Endothelial cell of umbilical vein (primary cell): ENCODE measurements around the gene ABLIM1. TPM values are rescaled to one million over a fixed set of nuclear protein-coding genes. Genes with fewer than 3 reads are reported as not detected.

ENCODE experiments used
- BruUV-seq: library from RNA; stranded (reverse); fragments of 400-500 nt; replicated peaks from 2 replicates; lab custom pipeline; 2021; lab: Mats Ljungman, UMichigan
- CTCF ChIA-PET: fragments of 300-600, 350-600 bp; sonication (Branson Sonifier 250); formaldehyde crosslinking; loops from one replicate; lab custom pipeline; 2021; ENCODE audit warnings: antibody characterized with exemption, inconsistent platforms; lab: Charles Lee
- POLR2A ChIA-PET: fragments of 300-600, 350-600 bp; sonication (Branson Sonifier 250); formaldehyde crosslinking; loops from one replicate; lab custom pipeline; 2021; ENCODE audit warnings: antibody characterized with exemption, inconsistent platforms; lab: Charles Lee
- DNase-seq: peaks from one replicate; pipeline ENCODE4 v3.0.0-alpha.2; 2011; ENCODE audit warnings: low read depth, low spot score
- FAIRE-seq: peaks from 2 replicates; lab custom pipeline; 2011; peaks lifted over from hg19 to GRCh38; lab: Jason Lieb, UNC
- H2AFZ ChIP-seq: 2 replicates; pipeline ENCODE4 v1.6.0; 2012; ENCODE audit warnings: low read depth, low read length, control low read depth, inconsistent platforms
- H3K27ac ChIP-seq: 2 replicates; pipeline ENCODE4 v1.5.1; 2011; ENCODE audit warnings: low read depth, mild to moderate bottlenecking, control low read depth, low read length, moderate library complexity; ENCODE audit not compliant: insufficient read depth
- H3K27me3 ChIP-seq, 2 experiments: 2 replicates each; pipeline versions ENCODE4 v1.6.0 to v1.6.1; 2011; ENCODE audit warnings: low read length in 2 of 2, mixed read lengths in 1 of 2; ENCODE audit not compliant: control insufficient read depth in 2 of 2, insufficient read depth in 2 of 2
- H3K36me3 ChIP-seq, 2 experiments: 2 replicates in 1 of 2; 3 replicates in 1 of 2; pipeline ENCODE4 v1.5.1; 2011; ENCODE audit warnings: low read length in 2 of 2, mild to moderate bottlenecking in 1 of 2, moderate library complexity in 1 of 2; ENCODE audit not compliant: control insufficient read depth in 2 of 2, insufficient read depth in 2 of 2; ENCODE audit errors: extremely low read depth in 1 of 2
- H3K4me1 ChIP-seq: 3 replicates; pipeline ENCODE4 v1.5.1; 2011; ENCODE audit warnings: mild to moderate bottlenecking, low read length; ENCODE audit not compliant: control insufficient read depth, insufficient read depth; ENCODE audit errors: extremely low read depth
- H3K4me2 ChIP-seq: 2 replicates; pipeline ENCODE4 v1.6.1; 2011; ENCODE audit warnings: low read length, control low read depth, mixed read lengths; ENCODE audit not compliant: insufficient read depth
- H3K4me3 ChIP-seq, 3 experiments: fragments of 200-600 bp in 1 of 3; sonication (generic), shearing (Covaris generic) in 1 of 3; replicated peaks in 1 of 3; 2 replicates each; pipeline ENCODE4 v1.5.1; 2011 to 2016; ENCODE audit warnings: control low read depth in 3 of 3, low read length in 3 of 3, mild to moderate bottlenecking in 2 of 3, inconsistent platforms in 1 of 3, low read depth in 1 of 3, moderate library complexity in 1 of 3; ENCODE audit not compliant: insufficient read depth in 1 of 3
- H3K79me2 ChIP-seq: 2 replicates; pipeline ENCODE4 v1.6.0; 2012; ENCODE audit warnings: low read length, inconsistent platforms; ENCODE audit not compliant: control insufficient read depth, insufficient read depth
- H3K9ac ChIP-seq: replicated peaks from 2 replicates; pipeline ENCODE3; 2011; ENCODE audit warnings: low read length, control low read depth; ENCODE audit not compliant: insufficient read depth; ENCODE audit errors: extremely low read depth
- H3K9me1 ChIP-seq: replicated peaks from 3 replicates; pipeline ENCODE4 v1.6.0; 2011; ENCODE audit warnings: mild to moderate bottlenecking, low read length; ENCODE audit not compliant: control insufficient read depth, insufficient read depth; ENCODE audit errors: extremely low read depth
- H3K9me3 ChIP-seq: replicated peaks from 2 replicates; pipeline ENCODE4 v1.5.1; 2012; ENCODE audit warnings: low read length, inconsistent platforms; ENCODE audit not compliant: control insufficient read depth, insufficient read depth
- H4K20me1 ChIP-seq: replicated peaks from 2 replicates; pipeline ENCODE3; 2011; ENCODE audit warnings: mild to moderate bottlenecking, low read length; ENCODE audit not compliant: control insufficient read depth, insufficient read depth; ENCODE audit errors: extremely low read depth
- EZH2 ChIP-seq: IDR thresholded peaks from 2 replicates; pipeline ENCODE4 v1.6.1; 2012; ENCODE audit warnings: borderline replicate concordance, low read depth, mild to moderate bottlenecking, moderate library complexity, low read length, inconsistent platforms; ENCODE audit not compliant: severe bottlenecking
- GATA2 ChIP-seq: IDR thresholded peaks from 2 replicates; pipeline ENCODE4 v1.7.0; 2011; ENCODE audit warnings: low read depth, mild to moderate bottlenecking, moderate library complexity, mixed read lengths, low read length; ENCODE audit not compliant: insufficient read length, insufficient read depth
- JUN ChIP-seq: IDR thresholded peaks from 2 replicates; pipeline ENCODE4 v1.6.1; 2011; ENCODE audit warnings: borderline replicate concordance, low read depth; ENCODE audit not compliant: insufficient read length, insufficient read depth
- MYC ChIP-seq: IDR thresholded peaks from one replicate; pipeline ENCODE4 v1.6.1; 2011; ENCODE audit warnings: mild to moderate bottlenecking, low read depth, low read length
- POLR2A ChIP-seq: IDR thresholded peaks from 2 replicates; pipeline ENCODE4 v1.6.1; 2012; ENCODE audit warnings: low read depth, mild to moderate bottlenecking, control low read depth, low read length
- dilution Hi-C: fragments of 300-500 bp; cut with MboI; formaldehyde crosslinking; loops from one replicate; pipeline ENCODE4 v1.15.0; 2019; ENCODE audit warnings: low sequenced_read_pairs; ENCODE audit not compliant: extremely low pct_ligation_motif_present
- intact Hi-C: fragments of 100-400 bp; cut with micrococcal nuclease; formaldehyde crosslinking; loops from one replicate; pipeline ENCODE4 v1.10.0; 2022
- polyA plus RNA-seq, 4 experiments: library from polyadenylated mRNA; depleted of rRNA in 3 of 4; stranded (reverse) in 3 of 4; unstranded in 1 of 4; fragments of >200 nt; gene quantifications; 2 replicates each; pipeline versions ENCODE4 v1.2.1 to v1.2.3, GENCODE V29; 2011 to 2012; ENCODE audit warnings: missing spikeins in 1 of 4
- total RNA-seq: library from RNA; stranded (reverse); gene quantifications from 2 replicates; pipeline ENCODE4 v1.2.3, GENCODE V29; 2021
- TF ChIP-seq, protein P1 (sequence below), 2 donors: IDR thresholded peaks; 1 replicate in 1 of 2; 2 replicates in 1 of 2; pipeline ENCODE4 v1.5.1; 2011; ENCODE audit warnings: low read length in 2 of 2, mild to moderate bottlenecking in 2 of 2, moderate library complexity in 2 of 2, control low read depth in 1 of 2, inconsistent platforms in 1 of 2, low read depth in 1 of 2; ENCODE audit not compliant: insufficient read depth in 1 of 2; ENCODE audit errors: extremely low read depth in 1 of 2
- TF ChIP-seq, protein P2 (sequence below): IDR thresholded peaks from 2 replicates; pipeline ENCODE4 v1.6.1; 2011; ENCODE audit not compliant: insufficient read depth, insufficient read length

ABLIM1 gene
- total and polyA plus RNA-seq, 2 donors (not counting 3 experiments of a cell fraction or from before 2014, with no cell fraction given): 128 to 235 TPM

DNA sequence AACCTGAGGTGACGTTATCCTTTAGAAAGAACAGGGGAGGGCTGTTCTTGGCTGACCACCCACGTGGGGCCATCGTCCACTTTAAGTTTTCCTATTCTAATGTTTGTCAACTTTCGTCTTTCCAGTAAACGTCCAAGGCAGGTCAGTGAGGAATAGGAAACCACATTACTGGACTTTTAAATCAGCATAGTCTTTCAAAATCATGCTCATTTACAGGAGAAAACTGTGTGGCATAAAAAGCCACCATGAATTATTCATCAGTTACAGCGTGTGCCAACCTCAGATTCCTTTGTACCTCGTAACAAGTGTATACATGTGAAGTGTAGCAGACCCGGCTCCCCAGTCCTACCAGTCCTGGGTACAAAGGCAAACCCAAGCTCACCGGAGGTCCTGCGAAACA is 25.1 kb upstream of the ABLIM1 start:
- Histone ChIP-seq H3K9ac (peak overlapping the region; percentile 89), H3K9me1 (no peaks in the 10 kb centered on the region), H3K4me2 (peak overlapping the region; percentile 89), H3K79me2 (no peaks in the 10 kb centered on the region), H3K9me3 (no peaks in the 10 kb centered on the region), H3K27ac (peak overlapping the region; percentile 92), H3K27me3 (no peaks in the 10 kb centered on the region), H4K20me1 (no peaks in the 10 kb centered on the region), H3K4me3 (peak overlapping the region in 2 of 3 experiments; percentile 35 to 68), H2AFZ (peak overlapping the region; percentile 68), H3K4me1 (peaks cover 45% of the 10 kb centered on the region), H3K36me3 (no peaks in the 10 kb centered on the region)
- intact Hi-C loops (no loop called here), dilution Hi-C loops (loop anchor here (25.0 kb wide), 1 partner anchor 121 kb away; no protein-coding TSS in a partner anchor)
- CTCF ChIA-PET: interaction anchor here (1.6 to 6.8 kb wide), 2 partner anchors 11 to 103 kb away, joined by 6 to 54 read pairs; no protein-coding TSS in a partner anchor
- POLR2A ChIA-PET: interaction anchor here (1.0 kb wide), 1 partner anchor 24 kb away, joined by 3 read pairs; the partner anchor contains the start of gene ABLIM1
- TF ChIP-seq EZH2 (no peak), JUN (no peak), POLR2A (no peak), GATA2 (no peak), MYC (no peak)
- TF ChIP-seq, protein P1, sequence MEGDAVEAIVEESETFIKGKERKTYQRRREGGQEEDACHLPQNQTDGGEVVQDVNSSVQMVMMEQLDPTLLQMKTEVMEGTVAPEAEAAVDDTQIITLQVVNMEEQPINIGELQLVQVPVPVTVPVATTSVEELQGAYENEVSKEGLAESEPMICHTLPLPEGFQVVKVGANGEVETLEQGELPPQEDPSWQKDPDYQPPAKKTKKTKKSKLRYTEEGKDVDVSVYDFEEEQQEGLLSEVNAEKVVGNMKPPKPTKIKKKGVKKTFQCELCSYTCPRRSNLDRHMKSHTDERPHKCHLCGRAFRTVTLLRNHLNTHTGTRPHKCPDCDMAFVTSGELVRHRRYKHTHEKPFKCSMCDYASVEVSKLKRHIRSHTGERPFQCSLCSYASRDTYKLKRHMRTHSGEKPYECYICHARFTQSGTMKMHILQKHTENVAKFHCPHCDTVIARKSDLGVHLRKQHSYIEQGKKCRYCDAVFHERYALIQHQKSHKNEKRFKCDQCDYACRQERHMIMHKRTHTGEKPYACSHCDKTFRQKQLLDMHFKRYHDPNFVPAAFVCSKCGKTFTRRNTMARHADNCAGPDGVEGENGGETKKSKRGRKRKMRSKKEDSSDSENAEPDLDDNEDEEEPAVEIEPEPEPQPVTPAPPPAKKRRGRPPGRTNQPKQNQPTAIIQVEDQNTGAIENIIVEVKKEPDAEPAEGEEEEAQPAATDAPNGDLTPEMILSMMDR (IDR thresholded peaks at IDR 0.05; ENCODE audit: extremely low read depth in 1 of 2, insufficient read depth in 1 of 2, low read depth in 1 of 2, low read length in 2 of 2): no peak
- TF ChIP-seq, protein P2, sequence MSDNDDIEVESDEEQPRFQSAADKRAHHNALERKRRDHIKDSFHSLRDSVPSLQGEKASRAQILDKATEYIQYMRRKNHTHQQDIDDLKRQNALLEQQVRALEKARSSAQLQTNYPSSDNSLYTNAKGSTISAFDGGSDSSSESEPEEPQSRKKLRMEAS: no peak
- no TSS peak for BruUV-seq
- peak; percentile 67 for DNase-seq
- FAIRE-seq: no peak
